Suprapubic skin (tissue), 4 donors: ENCODE data around the gene COL17A1. TPM values are rescaled to one million over a fixed set of nuclear protein-coding genes. Genes with fewer than 3 reads are reported as not detected.

ENCODE experiments used
- DNase-seq, 2 donors: peaks; one replicate each; pipeline ENCODE4 v3.0.0-alpha.2; 2019; ENCODE audit warnings: low spot score in 2 of 2
- H3K27ac ChIP-seq: fragments of 200-600 bp; sonication (generic); one replicate; pipeline ENCODE4 v1.5.1; 2019
- H3K27me3 ChIP-seq: fragments of 200-600 bp; sonication (generic); one replicate; pipeline ENCODE4 v1.5.1; 2019
- H3K36me3 ChIP-seq: fragments of 200-600 bp; sonication (generic); one replicate; pipeline ENCODE4 v1.5.1; 2019
- H3K4me1 ChIP-seq: fragments of 200-600 bp; sonication (generic); one replicate; pipeline ENCODE4 v1.5.1; 2019
- H3K4me3 ChIP-seq: fragments of 200-600 bp; sonication (generic); one replicate; pipeline ENCODE4 v1.5.1; 2019; ENCODE audit warnings: mild to moderate bottlenecking
- H3K9me3 ChIP-seq: fragments of 200-600 bp; sonication (generic); one replicate; pipeline ENCODE4 v1.5.1; 2019
- EP300 ChIP-seq: sonication (generic); formaldehyde crosslinking; IDR thresholded peaks from one replicate; pipeline ENCODE4 v1.6.1; 2017; ENCODE audit warnings: antibody characterized with exemption
- POLR2A ChIP-seq, 2 donors: fragments of 450-650 bp; IDR thresholded peaks; one replicate each; pipeline ENCODE4 v1.6.1; 2017; ENCODE audit warnings: antibody characterized with exemption in 2 of 2, mild to moderate bottlenecking in 2 of 2, moderate library complexity in 2 of 2
- POLR2AphosphoS5 ChIP-seq, 3 donors: sonication (generic); formaldehyde crosslinking; IDR thresholded peaks; one replicate each; pipeline ENCODE4 v1.6.1; 2017; ENCODE audit warnings: antibody characterized with exemption in 3 of 3
- WGBS: methylation state at CpG from one replicate; pipeline ENCODE4 v1.1.5; 2018; 5-methylcytosine and 5-hydroxymethylcytosine counted together
- total RNA-seq, 4 donors: library from RNA; depleted of rRNA; stranded (reverse); fragments of >200 nt; gene quantifications; one replicate each; pipeline ENCODE4 v1.1.0, GENCODE V29; 2016
- TF ChIP-seq, protein P1 (sequence below), 2 donors: fragments of 200-600 bp in 1 of 2; fragments of 450-650 bp in 1 of 2; sonication (generic) in 1 of 2; IDR thresholded peaks; one replicate each; pipeline ENCODE4 v1.5.1; 2016 to 2019; ENCODE audit warnings: antibody characterized with exemption in 2 of 2, mild to moderate bottlenecking in 1 of 2, moderate library complexity in 1 of 2

The COL17A1 gene
- total RNA-seq, 4 donors from 2014 or later = 926 to 1,768 (median 1,374) TPM

DNA sequence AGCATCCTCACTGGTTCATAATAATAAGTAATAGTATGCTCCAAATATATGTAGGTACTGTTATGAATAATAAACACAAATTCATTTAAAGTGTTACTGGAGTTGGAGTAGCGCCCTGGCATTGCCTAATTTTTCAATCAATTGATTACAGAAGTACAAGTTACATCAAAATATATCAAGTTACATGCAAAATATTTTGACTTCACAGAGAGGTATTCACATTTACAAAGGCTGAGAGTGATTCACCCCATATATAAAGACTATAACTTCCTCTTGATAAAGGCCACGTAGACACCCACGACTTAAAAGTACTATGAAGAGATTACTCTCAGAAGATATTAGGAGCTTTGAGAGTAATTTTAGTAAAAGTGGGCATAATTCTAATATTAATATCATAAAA lies 13.6 kb upstream of the COL17A1 start:
- H3K27ac ChIP-seq = no peak overlapping the region
- H3K4me1 ChIP-seq = no peaks in the 10 kb centered on the region
- no peak overlapping the region for H3K4me3 ChIP-seq
- no peaks in the 10 kb centered on the region for H3K9me3 ChIP-seq
- no peak for DNase-seq
- TF ChIP-seq, protein P1, sequence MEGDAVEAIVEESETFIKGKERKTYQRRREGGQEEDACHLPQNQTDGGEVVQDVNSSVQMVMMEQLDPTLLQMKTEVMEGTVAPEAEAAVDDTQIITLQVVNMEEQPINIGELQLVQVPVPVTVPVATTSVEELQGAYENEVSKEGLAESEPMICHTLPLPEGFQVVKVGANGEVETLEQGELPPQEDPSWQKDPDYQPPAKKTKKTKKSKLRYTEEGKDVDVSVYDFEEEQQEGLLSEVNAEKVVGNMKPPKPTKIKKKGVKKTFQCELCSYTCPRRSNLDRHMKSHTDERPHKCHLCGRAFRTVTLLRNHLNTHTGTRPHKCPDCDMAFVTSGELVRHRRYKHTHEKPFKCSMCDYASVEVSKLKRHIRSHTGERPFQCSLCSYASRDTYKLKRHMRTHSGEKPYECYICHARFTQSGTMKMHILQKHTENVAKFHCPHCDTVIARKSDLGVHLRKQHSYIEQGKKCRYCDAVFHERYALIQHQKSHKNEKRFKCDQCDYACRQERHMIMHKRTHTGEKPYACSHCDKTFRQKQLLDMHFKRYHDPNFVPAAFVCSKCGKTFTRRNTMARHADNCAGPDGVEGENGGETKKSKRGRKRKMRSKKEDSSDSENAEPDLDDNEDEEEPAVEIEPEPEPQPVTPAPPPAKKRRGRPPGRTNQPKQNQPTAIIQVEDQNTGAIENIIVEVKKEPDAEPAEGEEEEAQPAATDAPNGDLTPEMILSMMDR (IDR thresholded peaks at IDR 0.05) = no peak
- TF ChIP-seq POLR2A (IDR thresholded peaks at IDR 0.05) (no peak), EP300 (no peak), POLR2AphosphoS5 (IDR thresholded peaks at IDR 0.05) (no peak)
- H3K36me3 ChIP-seq = no peaks in the 10 kb centered on the region
- no peaks in the 10 kb centered on the region for H3K27me3 ChIP-seq
- WGBS = 82% methylated on average over 3 of the region's 3 CpGs

DNA sequence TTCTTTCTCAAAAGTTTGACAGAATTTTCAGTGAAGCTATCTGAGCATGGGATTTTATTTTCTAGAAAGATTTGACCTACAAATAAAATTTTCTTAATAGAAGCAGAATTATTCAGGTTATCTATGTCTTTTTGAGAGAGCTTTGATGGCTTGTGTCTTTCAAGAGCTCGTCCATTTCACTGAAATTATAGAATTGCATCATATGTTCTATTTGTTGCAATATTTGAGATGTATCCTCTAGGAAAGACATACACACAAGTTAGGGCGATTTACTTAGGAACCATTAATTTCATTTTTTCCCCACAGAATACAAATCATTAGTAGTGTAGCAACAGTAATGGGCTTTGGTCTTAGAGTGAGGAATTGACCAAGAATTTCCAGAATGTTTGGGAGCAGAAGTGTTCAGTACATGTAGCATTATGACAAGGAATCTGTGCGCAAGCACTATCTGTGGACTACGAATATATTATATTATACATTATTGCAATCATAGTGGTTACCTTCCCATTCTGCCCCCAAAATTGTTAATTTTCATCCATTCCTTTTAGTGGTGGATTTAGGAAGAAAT lies 12.8 kb upstream of the COL17A1 start:
- TF ChIP-seq POLR2A (IDR thresholded peaks at IDR 0.05) (no peak), POLR2AphosphoS5 (IDR thresholded peaks at IDR 0.05) (no peak), EP300 (no peak)
- TF ChIP-seq, protein P1 (IDR thresholded peaks at IDR 0.05) = no peak

DNA sequence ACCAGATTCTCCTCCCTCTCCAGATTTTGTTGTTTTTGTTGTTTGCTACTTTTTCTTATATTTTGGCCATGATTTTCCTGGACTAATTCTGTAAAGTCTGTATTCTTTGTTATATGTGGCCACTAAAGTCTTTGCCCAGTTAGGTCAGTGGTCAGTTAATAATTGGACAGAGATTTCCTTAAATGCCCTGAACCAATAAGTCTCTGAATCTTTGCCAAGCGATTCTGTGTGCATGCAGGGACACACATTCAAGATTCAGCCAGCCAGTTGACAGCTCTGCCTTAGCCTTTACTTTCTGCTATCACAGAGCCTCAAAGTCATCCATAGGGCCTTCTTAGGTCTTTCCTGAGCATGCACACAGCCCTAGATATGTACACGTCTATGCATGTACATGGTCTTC lies 11.0 kb upstream of the COL17A1 start:
- DNase-seq = no peak
- WGBS = 98% methylated on average over 2 of the region's 2 CpGs
- H3K9me3 ChIP-seq = no peaks in the 10 kb centered on the region
- H3K27me3 ChIP-seq = no peaks in the 10 kb centered on the region
- no peak overlapping the region for H3K4me3 ChIP-seq
- no peak overlapping the region for H3K27ac ChIP-seq
- peaks cover 6% of the 10 kb centered on the region for H3K4me1 ChIP-seq
- TF ChIP-seq POLR2A (IDR thresholded peaks at IDR 0.05) = no peak
- H3K36me3 ChIP-seq = no peaks in the 10 kb centered on the region

More for the DNA sequence above, 12.8 kb upstream of the COL17A1 start:
- Histone ChIP-seq H3K27me3 (no peaks in the 10 kb centered on the region), H3K9me3 (no peaks in the 10 kb centered on the region), H3K4me1 (no peaks in the 10 kb centered on the region), H3K36me3 (no peaks in the 10 kb centered on the region), H3K27ac (no peak overlapping the region), H3K4me3 (no peak overlapping the region)
- 96% methylated on average over 4 of the region's 4 CpGs for WGBS
- DNase-seq = no peak

DNA sequence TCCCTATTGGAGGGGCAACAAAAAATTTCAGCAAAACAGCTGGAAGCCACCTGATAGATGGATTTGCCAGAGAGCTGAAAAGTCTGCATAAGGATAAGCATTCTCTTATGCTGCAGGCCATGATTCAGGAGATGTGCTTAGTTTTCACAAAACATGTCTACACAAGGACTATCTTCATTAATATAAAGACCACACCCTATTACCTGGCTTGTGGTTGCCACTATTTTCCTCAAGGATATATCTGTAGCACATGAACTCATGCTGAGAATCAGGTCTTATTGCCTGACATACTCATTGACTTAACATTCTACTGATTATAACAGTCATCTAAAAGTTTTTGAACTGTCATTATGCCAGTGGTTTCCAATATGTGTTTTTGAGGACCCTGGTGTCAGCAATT lies 7.1 kb upstream of the COL17A1 start:
- DNase-seq = no peak
- no peak overlapping the region for H3K4me3 ChIP-seq
- no peaks in the 10 kb centered on the region for H3K27me3 ChIP-seq
- TF ChIP-seq POLR2AphosphoS5 (IDR thresholded peaks at IDR 0.05) (no peak), POLR2A (IDR thresholded peaks at IDR 0.05) (no peak), EP300 (no peak)
- TF ChIP-seq, protein P1 (IDR thresholded peaks at IDR 0.05) = no peak
- peak overlapping the region; percentile 64 for H3K27ac ChIP-seq
- H3K36me3 ChIP-seq = no peaks in the 10 kb centered on the region
- peaks cover 12% of the 10 kb centered on the region for H3K4me1 ChIP-seq
- H3K9me3 ChIP-seq = no peaks in the 10 kb centered on the region

DNA sequence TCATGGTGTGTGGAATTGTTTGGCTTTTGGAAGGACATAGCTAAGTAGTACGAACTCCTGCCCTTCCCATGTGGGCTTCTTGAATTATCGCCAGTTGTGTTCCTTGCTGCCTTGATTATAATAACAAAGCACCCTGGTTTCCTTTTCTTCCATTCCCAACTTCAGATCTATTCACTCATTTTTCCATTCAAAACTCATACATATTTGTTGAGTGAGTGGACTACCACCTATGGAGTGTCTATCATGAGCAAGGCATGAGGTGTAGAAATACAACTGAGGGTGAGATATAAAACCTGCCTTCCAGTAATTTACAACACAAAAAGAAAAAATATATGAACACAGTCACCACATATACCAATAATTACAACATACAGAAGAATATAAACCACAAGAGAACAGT lies 4.9 kb upstream of the COL17A1 start:
- no peaks in the 10 kb centered on the region for H3K27me3 ChIP-seq
- no peak overlapping the region for H3K27ac ChIP-seq
- no peak overlapping the region for H3K4me3 ChIP-seq
- 79% methylated on average over 2 of the region's 2 CpGs for WGBS
- no peaks in the 10 kb centered on the region for H3K9me3 ChIP-seq
- TF ChIP-seq EP300 = no peak
- no peak for TF ChIP-seq POLR2AphosphoS5 (IDR thresholded peaks at IDR 0.05)
- TF ChIP-seq, protein P1 (IDR thresholded peaks at IDR 0.05) = no peak
- no peak for TF ChIP-seq POLR2A (IDR thresholded peaks at IDR 0.05)
- H3K4me1 ChIP-seq = peaks cover 18% of the 10 kb centered on the region
- H3K36me3 ChIP-seq = no peaks in the 10 kb centered on the region
- DNase-seq = no peak

DNA sequence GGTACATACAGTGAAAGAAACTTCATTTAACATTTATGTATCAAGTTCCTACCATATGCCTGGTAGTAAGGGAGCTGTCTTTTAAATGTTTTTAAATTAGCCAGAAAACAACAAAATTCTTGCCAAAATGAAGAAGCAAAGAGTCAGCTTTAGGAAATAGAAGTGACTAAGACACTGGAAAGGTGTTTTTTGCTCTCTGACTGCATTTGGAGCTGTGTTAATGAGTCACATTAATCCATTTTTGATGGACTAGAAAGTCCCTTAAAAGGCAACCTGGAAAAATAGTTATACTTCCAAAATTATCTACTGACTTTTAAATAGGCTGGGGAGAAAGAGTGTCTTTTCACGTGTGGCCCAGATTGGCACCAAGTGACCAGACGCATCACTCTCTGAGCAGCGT lies 3.9 kb upstream of the COL17A1 start:
- TF ChIP-seq, protein P1 (IDR thresholded peaks at IDR 0.05) = no peak
- TF ChIP-seq POLR2A (IDR thresholded peaks at IDR 0.05) = no peak
- Histone ChIP-seq H3K9me3 (no peaks in the 10 kb centered on the region), H3K4me3 (no peak overlapping the region), H3K27me3 (no peaks in the 10 kb centered on the region), H3K4me1 (peaks cover 18% of the 10 kb centered on the region), H3K36me3 (no peaks in the 10 kb centered on the region), H3K27ac (no peak overlapping the region)
- 59% methylated on average over 3 of the region's 3 CpGs for WGBS
- DNase-seq = no peak
